GM12864 (cell line): Measurements from ENCODE around the gene PLLP.
"Not testable (repeated sequence)": the region's sequence is repeated elsewhere in the genome, so short reads cannot be mapped to it uniquely, and the experiment has no call there.

Source experiments
- DNase-seq: peaks from one replicate; pipeline ENCODE4 v3.0.0-alpha.2; 2011; ENCODE audit warnings: low read depth
- H3K4me3 ChIP-seq: 2 replicates; pipeline ENCODE4 v1.5.1; 2011; ENCODE audit warnings: mild to moderate bottlenecking, low read depth, low read length, control low read depth
- CTCF ChIP-seq: IDR thresholded peaks from 2 replicates; pipeline ENCODE4 v1.5.1; 2011; ENCODE audit warnings: low read depth, mild to moderate bottlenecking, moderate library complexity, low read length, control low read depth, inconsistent platforms; ENCODE audit errors: missing control alignments

The PLLP gene

GRCh38 chr16:57282510-57283213, 1.8 kb downstream of the PLLP start:
- H3K4me3 ChIP-seq, result no peak overlapping the region
- no peak for DNase-seq
- no peak for TF ChIP-seq CTCF

GRCh38 chr16:57281791-57282190, 2.7 kb downstream of the PLLP start:
- no peak overlapping the region for H3K4me3 ChIP-seq
- DNase-seq, result no peak
- TF ChIP-seq CTCF, result no peak

- H3K4me3 ChIP-seq, result no peak overlapping the region
- no peak for TF ChIP-seq CTCF
- DNase-seq, result no peak
Measured at GRCh38 chr16:57279780-57280638, 4.5 kb downstream of the PLLP start.

- DNase-seq, result no peak
- no peak for TF ChIP-seq CTCF
- no peak overlapping the region for H3K4me3 ChIP-seq
Measured at GRCh38 chr16:57278494-57278893, 6.0 kb downstream of the PLLP start.

- no peak for TF ChIP-seq CTCF
- no peak for DNase-seq
- H3K4me3 ChIP-seq, result no peak overlapping the region
Measured at GRCh38 chr16:57277586-57277985, 6.9 kb downstream of the PLLP start.

- no peak for TF ChIP-seq CTCF
- no peak for DNase-seq
Measured at GRCh38 chr16:57276596-57276995, 7.9 kb downstream of the PLLP start.

GRCh38 chr16:57275946-57276345, 8.5 kb downstream of the PLLP start:
- H3K4me3 ChIP-seq, DNase-seq: not testable (repeated sequence)

More at GRCh38 chr16:57276596-57276995, 7.9 kb downstream of the PLLP start:
- H3K4me3 ChIP-seq, result no peak overlapping the region
